Measurements from ENCODE around the gene ABITRAM.

DNA sequence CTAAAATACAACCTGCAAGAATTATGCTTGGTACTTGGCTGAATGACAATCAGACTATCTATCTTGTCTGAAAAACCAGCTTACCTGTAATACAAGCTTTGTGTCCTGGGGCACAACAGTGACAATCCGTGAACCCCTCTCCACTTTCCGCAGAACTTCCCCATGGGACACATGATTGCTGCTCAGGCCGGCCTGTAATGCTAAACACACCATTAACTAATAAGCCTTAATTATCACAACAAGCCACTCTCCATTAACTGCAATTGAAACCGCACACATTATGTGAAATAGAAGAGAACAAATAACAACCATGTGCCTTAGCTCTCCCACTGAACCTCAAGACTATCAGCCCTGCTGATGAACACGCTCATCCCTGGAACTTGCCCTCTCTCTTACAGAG, 34.0 kb upstream of the ABITRAM start:
- no peak for TF ChIP-seq ZNF274 (IDR thresholded peaks at IDR 0.05; ENCODE audit: low read depth, low read length)
- TF ChIP-seq YY1 (IDR thresholded peaks at IDR 0.05; ENCODE audit: insufficient read depth, insufficient read length) = no peak
- no peak for TF ChIP-seq SUZ12 (IDR thresholded peaks at IDR 0.05; ENCODE audit: extremely low read depth, insufficient read depth, insufficient read length)

Measured in NT2/D1 (cell line).